GM23338 (cell line): ENCODE results near the gene BBOF1. TPM values are rescaled to one million over a fixed set of nuclear protein-coding genes. Genes with fewer than 3 reads are reported as not detected.

Experiments
- ATAC-seq: fragments of 200-7000 bp; cut with Tn5 transposase; 3 replicates; pipeline ENCODE4 v1.9.1; 2020
- DNase-seq: peaks from one replicate; pipeline ENCODE4 v3.0.0-alpha.2; 2015; ENCODE audit warnings: low spot score
- H2AFZ ChIP-seq: fragments of 200-600 bp; sonication (generic); 2 replicates; pipeline ENCODE4 v1.8.0; 2016; ENCODE audit warnings: antibody characterized with exemption, mild to moderate bottlenecking, moderate library complexity
- H3F3A ChIP-seq: fragments of 200-600 bp; sonication (generic); replicated peaks from 2 replicates; pipeline ENCODE4 v1.8.0; 2017; ENCODE audit warnings: antibody characterized with exemption, mixed run types, low read depth
- H3K27ac ChIP-seq: fragments of 200-600 bp; sonication (generic); 2 replicates; pipeline ENCODE4 v1.6.1; 2016; ENCODE audit warnings: low read depth
- H3K27me3 ChIP-seq: fragments of 200-600 bp; sonication (generic); 2 replicates; pipeline ENCODE4 v1.8.0; 2016; ENCODE audit warnings: mild to moderate bottlenecking, mixed run types, moderate library complexity; ENCODE audit not compliant: insufficient read depth
- H3K36me3 ChIP-seq: fragments of 200-600 bp; sonication (generic); 2 replicates; pipeline ENCODE4 v1.8.0; 2016; ENCODE audit warnings: mild to moderate bottlenecking; ENCODE audit not compliant: insufficient read depth
- H3K4me1 ChIP-seq: fragments of 200-600 bp; sonication (generic); 2 replicates; pipeline ENCODE4 v1.8.0; 2016; ENCODE audit warnings: mild to moderate bottlenecking, moderate library complexity; ENCODE audit not compliant: insufficient read depth
- H3K4me2 ChIP-seq: fragments of 200-600 bp; sonication (generic); 2 replicates; pipeline ENCODE4 v1.7.1; 2017; ENCODE audit warnings: mixed run types
- H3K4me3 ChIP-seq: fragments of 200-600 bp; sonication (generic); 2 replicates; pipeline ENCODE4 v1.6.1; 2016; ENCODE audit warnings: mixed run types
- H3K79me2 ChIP-seq: fragments of 200-600 bp; sonication (generic); replicated peaks from 2 replicates; pipeline ENCODE4 v1.8.0; 2017; ENCODE audit warnings: mild to moderate bottlenecking; ENCODE audit not compliant: insufficient read depth
- H3K9me2 ChIP-seq: fragments of 200-600 bp; sonication (generic); 2 replicates; pipeline ENCODE4 v1.8.0; 2017; ENCODE audit not compliant: insufficient read depth
- H4K20me1 ChIP-seq: fragments of 200-600 bp; sonication (generic); replicated peaks from 2 replicates; pipeline ENCODE4 v1.8.0; 2017; ENCODE audit warnings: mild to moderate bottlenecking; ENCODE audit not compliant: insufficient read depth
- H3K27ac Mint-ChIP-seq: 2 replicates; pipeline ENCODE4 v1.8.0; 2020; ENCODE audit warnings: inconsistent platforms, mild to moderate bottlenecking, moderate library complexity, mixed read lengths
- H3K27me3 Mint-ChIP-seq: 3 replicates; pipeline ENCODE4 v1.8.0; 2022; ENCODE audit warnings: low read depth, mild to moderate bottlenecking, moderate library complexity, mixed read lengths, inconsistent platforms; ENCODE audit not compliant: insufficient read depth, poor library complexity
- H3K36me3 Mint-ChIP-seq: 3 replicates; pipeline ENCODE4 v1.8.0; 2021; ENCODE audit warnings: low read depth, mild to moderate bottlenecking, inconsistent platforms, moderate library complexity, mixed read lengths
- H3K4me1 Mint-ChIP-seq: 3 replicates; pipeline ENCODE4 v1.8.0; 2020; ENCODE audit warnings: mild to moderate bottlenecking, inconsistent platforms, mixed read lengths
- H3K4me3 Mint-ChIP-seq: 3 replicates; pipeline ENCODE4 v1.8.0; 2021; ENCODE audit warnings: moderate library complexity, mild to moderate bottlenecking, inconsistent platforms, mixed read lengths
- H3K9me3 Mint-ChIP-seq: 3 replicates; pipeline ENCODE4 v1.8.0; 2020; ENCODE audit warnings: moderate library complexity, mild to moderate bottlenecking, inconsistent platforms, mixed read lengths
- CREB1 ChIP-seq: fragments of 250-450 bp; sonication (Bioruptor Pico); IDR thresholded peaks from 2 replicates; pipeline ENCODE4 v1.5.0; 2020; ENCODE audit warnings: low read depth, mild to moderate bottlenecking, moderate library complexity
- CTCF ChIP-seq, 2 experiments: fragments of 200-600 bp in 1 of 2; sonication (generic) in 1 of 2; conservative IDR thresholded peaks; 2 replicates each; pipeline versions ENCODE4 v1.5.1 to v1.6.1; 2016 to 2017; ENCODE audit warnings: antibody characterized with exemption in 2 of 2, low read depth in 2 of 2, mild to moderate bottlenecking in 2 of 2, moderate library complexity in 1 of 2
- ETS1 ChIP-seq: IDR thresholded peaks from 2 replicates; pipeline ENCODE4 v1.6.1; 2016; ENCODE audit warnings: antibody characterized with exemption
- JUNB ChIP-seq: IDR thresholded peaks from one replicate; pipeline ENCODE4 v1.6.1; 2016; ENCODE audit warnings: antibody characterized with exemption; ENCODE audit not compliant: unreplicated experiment
- NANOG ChIP-seq: IDR thresholded peaks from 2 replicates; pipeline ENCODE4 v1.6.1; 2016; ENCODE audit warnings: antibody characterized with exemption, borderline replicate concordance
- REST ChIP-seq: IDR thresholded peaks from one replicate; pipeline ENCODE4 v1.6.1; 2018; ENCODE audit warnings: antibody characterized with exemption; ENCODE audit not compliant: unreplicated experiment
- ZNF331 ChIP-seq: fragments of 250-450 bp; sonication (Bioruptor Pico); IDR thresholded peaks from 2 replicates; pipeline ENCODE4 v1.5.0; 2020; ENCODE audit warnings: low read depth, mild to moderate bottlenecking, moderate library complexity
- ZNF462 ChIP-seq: fragments of 250-450 bp; sonication (Bioruptor Pico); IDR thresholded peaks from 2 replicates; pipeline ENCODE4 v1.5.0; 2020; ENCODE audit warnings: mild to moderate bottlenecking, moderate library complexity
- polyA plus RNA-seq: library from polyadenylated mRNA; unstranded; fragments of >200 nt; fragmentation: Nextera tagmentation; extraction: Ambion mirVana; gene quantifications from 2 replicates; pipeline ENCODE4 v1.2.1, GENCODE V29; 2016
- total RNA-seq: library from RNA; depleted of rRNA; stranded (reverse); fragments of >200 nt; shearing (Covaris generic); gene quantifications from 2 replicates; pipeline ENCODE4 v1.2.3, GENCODE V29; 2014

Gene BBOF1
- total and polyA plus RNA-seq, 2 experiments from 2014 or later, result 0.24 to 0.53 TPM

DNA sequence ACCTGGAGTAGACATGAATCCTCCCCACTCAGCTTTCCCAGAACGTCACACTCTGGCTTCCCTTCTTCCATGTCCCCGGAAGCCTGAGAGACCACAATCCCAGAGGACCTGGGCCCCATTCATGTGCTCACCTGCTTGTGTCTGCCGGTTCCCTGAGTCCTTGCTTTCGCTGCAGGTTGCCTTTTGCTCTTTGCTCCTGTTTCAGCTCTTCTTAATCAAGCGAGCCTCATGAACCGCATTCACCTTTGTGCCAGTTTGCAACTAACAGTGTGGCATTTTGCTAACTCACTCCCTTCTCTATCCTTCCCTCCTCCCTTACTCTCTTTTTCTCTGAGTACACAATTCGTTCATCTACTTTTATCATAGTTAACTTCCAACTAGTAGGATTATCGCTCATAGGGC lies 23.2 kb upstream of the BBOF1 start:
- H3K4me3 Mint-ChIP-seq, result no peak overlapping the region
- Histone ChIP-seq H3K27me3 (no peaks in the 10 kb centered on the region), H3K27ac (no peak overlapping the region), H3F3A (no peaks in the 10 kb centered on the region), H3K4me3 (no peak overlapping the region), H2AFZ (no peak overlapping the region), H4K20me1 (no peaks in the 10 kb centered on the region; the same call in 1 of the 2 replicates), H3K36me3 (no peaks in the 10 kb centered on the region), H3K4me1 (no peaks in the 10 kb centered on the region), H3K9me2 (no peaks in the 10 kb centered on the region), H3K79me2 (no peaks in the 10 kb centered on the region), H3K4me2 (no peak overlapping the region)
- peaks cover 2% of the 10 kb centered on the region for H3K27me3 Mint-ChIP-seq
- H3K27ac Mint-ChIP-seq, result peak overlapping the region; percentile 28; the same call in 1 of the 2 replicates
- no peak for DNase-seq
- ATAC-seq, result no peak
- no peak for TF ChIP-seq ETS1
- H3K4me1 Mint-ChIP-seq, result no peaks in the 10 kb centered on the region
- no peaks in the 10 kb centered on the region for H3K9me3 Mint-ChIP-seq
- no peaks in the 10 kb centered on the region for H3K36me3 Mint-ChIP-seq

GRCh38 chr14:73996731-73997107 lies 22.4 kb upstream of the BBOF1 start:
- no peaks in the 10 kb centered on the region for H3K9me3 Mint-ChIP-seq
- H3K27ac Mint-ChIP-seq, result no peak overlapping the region
- no peak for TF ChIP-seq ZNF331 (CRISPR knock-in tag)
- no peak for TF ChIP-seq NANOG
- TF ChIP-seq ETS1, result no peak
- TF ChIP-seq CTCF (conservative IDR thresholded peaks at IDR 0.05; ENCODE audit: low read depth in 2 of 2), result no peak
- no peak for TF ChIP-seq JUNB
- TF ChIP-seq CREB1 (CRISPR knock-in tag), result no peak
- no peak for TF ChIP-seq ZNF462 (CRISPR knock-in tag)
- no peak for TF ChIP-seq REST

More at GRCh38 chr14:73996731-73997107, 22.4 kb upstream of the BBOF1 start:
- Histone ChIP-seq H3K4me2 (no peak overlapping the region), H3K79me2 (no peaks in the 10 kb centered on the region), H3K36me3 (no peaks in the 10 kb centered on the region), H3F3A (no peaks in the 10 kb centered on the region), H3K27ac (no peak overlapping the region), H4K20me1 (no peaks in the 10 kb centered on the region; the same call in 1 of the 2 replicates), H3K4me1 (no peaks in the 10 kb centered on the region), H3K27me3 (no peaks in the 10 kb centered on the region), H3K4me3 (no peak overlapping the region), H3K9me2 (no peaks in the 10 kb centered on the region), H2AFZ (no peak overlapping the region)
- Mint-ChIP-seq H3K4me3 (no peak overlapping the region), H3K4me1 (no peaks in the 10 kb centered on the region), H3K36me3 (no peaks in the 10 kb centered on the region), H3K27me3 (peaks cover 2% of the 10 kb centered on the region)
- no peak for DNase-seq
- ATAC-seq, result no peak
